Bone marrow (tissue), 2 donors: ENCODE data around the gene GNMT.
A peak's percentile ranks its signal among the peaks of the same experiment; 100 is the strongest.
"Not testable (repeated sequence)": the region's sequence is repeated elsewhere in the genome, so short reads cannot be mapped to it uniquely, and the experiment has no call there.

Experiments used
- DNase-seq, 2 donors: peaks; one replicate each; lab custom pipeline; 2025; lab: John Stamatoyannopoulos, UW

GNMT gene

DNA sequence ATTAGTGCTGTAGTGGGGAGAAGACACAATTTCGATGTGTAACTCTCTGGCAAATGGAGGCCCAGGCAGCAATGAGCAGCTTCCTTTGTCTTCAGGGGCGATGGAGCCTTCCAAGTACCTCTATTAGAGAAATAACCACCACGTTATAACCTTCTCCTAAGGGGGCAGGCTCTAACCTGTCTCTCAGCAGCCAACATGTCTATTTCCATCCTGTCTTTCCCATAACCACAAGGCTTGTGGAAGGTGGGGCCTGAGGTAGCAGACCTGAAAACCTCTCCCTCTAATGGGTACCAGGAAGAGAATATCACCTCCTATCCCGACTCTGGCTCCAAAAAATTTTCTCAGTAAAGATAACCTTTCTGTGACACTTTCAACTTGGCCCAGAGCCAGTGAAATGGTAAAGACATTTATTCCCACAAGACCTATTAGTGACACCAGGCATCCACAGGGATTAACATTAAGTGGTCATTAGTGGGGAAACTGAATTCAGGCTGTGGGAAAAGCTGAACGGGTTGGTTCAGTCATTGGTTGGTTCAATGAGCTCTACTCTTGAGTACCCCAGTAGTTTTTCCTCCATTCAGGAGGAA lies 14.5 kb downstream of the GNMT start:
- no peak for DNase-seq

DNA sequence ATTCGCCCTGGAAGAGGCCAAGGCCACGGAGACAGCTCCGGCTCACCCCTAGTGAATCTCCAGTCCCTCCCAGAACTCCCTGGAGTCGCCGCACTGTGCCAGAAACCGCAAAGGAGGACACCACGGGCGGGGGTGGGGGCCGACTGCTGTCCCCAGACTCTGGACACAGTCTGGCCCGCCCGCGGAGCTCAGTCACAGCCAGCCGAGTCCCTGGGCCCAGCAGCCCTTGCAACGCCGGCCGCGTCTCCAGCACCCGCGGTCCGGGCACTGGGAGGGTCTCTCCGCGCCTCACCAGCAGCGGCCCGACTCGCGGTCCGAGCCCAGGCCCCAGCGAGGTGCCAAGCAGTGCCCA lies 17.9 kb downstream of the GNMT start:
- no peak for DNase-seq

DNA sequence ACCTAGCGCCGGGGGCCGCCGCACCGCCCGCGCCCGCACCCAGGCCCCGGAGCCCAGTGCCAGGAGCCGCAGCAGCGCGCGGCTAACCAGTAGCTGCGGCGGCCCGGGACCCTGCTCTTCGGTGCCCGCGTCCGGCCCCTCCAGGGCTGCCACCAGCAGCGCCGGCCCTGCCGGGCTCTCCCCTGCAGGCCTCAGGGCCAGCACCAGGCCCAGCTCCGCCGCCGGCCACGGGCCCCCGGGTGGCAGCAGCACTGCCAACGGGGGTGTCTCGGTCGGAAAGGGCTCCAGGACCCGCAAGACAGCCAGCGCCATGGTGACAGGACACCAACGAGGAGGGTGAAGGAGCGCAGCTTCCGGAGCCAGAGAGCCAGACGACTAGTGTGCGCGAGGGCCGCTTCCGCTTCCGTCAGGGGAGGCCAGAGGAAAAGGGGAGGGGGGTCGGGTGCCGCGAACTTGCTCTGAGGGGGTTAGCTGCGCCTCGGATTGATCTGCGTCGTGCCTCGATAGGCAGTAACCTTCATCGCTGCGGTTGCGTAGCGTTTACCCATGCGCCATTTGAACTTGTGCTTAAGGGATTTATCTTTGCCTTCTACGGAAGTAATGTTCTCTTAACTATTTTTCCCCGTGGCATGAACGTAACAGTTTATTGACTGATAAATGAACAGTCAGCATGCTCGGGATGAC lies 18.4 kb downstream of the GNMT start, which contains the start of gene PEX6:
TSS of gene PEX6 (minus strand) at position 343 of the 684 bp plus-strand sequence. CDS start at position 312, 31 bp downstream.
- peak; percentile 66 to 82 for DNase-seq

DNA sequence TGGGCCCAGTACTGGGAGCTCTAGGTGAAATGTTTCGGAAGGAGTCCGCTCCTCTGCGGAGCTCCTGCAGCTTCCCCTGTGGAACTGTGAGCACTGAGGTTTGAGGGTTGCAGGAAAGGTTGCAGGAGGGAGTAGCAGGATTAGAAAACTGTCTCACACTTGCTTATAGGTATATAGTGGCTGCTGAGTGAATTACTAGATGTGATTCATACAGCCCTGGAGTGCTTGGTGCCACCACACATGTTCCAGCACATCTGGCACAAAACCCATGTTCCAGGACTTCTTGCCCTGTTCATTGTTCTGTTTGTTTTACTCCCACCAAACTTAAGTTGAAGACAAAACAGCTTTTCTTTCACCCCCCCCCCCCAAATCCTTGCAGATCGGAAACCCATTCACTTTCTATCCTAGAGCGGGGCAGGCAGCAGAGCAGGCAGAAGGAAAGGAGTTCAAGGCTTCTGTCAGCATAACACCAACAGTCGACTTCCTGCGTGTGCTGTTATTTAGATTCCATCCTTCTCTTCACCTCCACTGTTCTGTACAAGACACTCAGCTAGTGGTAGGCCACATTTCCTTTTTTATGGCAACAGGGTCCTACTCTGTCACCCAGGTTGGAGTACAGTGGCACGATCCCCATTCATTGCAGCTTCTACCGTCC lies 19.1 kb downstream of the GNMT start:
- peak in 1 of 2 donors; percentile 26 for DNase-seq

DNA sequence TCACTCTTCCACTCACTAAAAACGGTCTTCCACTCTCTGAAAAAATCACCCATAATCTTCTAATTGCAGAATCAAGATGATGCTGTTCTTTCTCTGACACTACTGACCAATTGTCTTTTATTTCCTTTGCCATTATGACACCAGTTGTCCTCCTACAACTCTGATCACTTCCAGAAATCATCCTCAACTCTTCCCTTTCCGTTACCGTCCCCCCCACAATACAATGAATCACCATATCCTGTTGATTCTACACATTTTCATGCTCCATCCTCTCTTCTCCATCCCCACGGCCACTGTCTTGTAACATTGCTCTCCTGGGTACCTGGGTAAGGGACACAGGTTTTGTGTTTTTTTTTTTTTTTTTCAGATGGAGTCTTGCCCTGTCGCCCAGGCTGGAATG lies 21.3 kb downstream of the GNMT start:
- no peak for DNase-seq

DNA sequence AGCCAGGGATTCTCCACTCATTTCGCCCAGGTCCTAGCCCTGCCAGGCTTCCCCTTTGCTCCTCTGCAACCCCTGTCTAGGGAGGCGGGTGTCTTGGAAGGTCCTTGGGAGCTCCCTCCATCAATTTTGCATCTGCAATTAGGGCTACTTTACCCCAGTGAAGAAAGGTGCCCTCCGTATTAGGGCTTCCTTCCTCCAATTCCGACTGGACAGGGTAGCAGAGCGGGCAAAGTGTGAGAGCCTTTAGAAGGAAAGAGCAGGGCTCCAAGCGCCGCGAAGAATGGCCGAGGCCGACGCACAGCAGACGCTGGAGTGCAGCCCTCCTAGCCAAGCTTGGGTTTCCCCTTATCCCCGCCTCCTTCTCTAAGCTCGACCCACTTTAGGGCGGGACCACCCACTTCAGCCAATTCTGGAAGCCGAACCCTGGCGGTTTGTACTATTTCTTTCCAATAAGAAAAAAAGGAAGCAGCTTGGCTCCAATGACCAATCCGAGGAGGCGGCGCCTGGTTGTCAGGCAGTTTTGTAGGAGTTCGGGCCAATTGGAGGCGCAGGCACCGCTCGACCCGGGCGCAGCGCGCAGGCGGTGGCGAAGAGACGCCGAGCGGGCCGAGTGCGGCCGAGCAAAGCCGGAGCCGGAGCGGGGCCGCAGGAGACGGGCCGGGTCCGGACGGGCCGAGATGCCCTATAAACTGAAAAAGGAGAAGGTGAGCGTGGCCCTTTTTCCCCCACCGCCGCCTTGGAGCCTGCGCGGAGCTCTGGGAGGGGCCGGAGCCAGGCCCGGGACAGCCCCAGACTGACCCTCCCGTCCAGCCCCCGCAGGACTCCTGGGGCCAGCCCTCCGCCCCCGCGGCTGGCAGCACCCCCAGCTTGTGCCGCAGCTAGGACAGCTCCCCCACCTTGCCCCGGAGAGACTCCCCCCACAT lies 23.7 kb downstream of the GNMT start, which contains the start of gene PPP2R5D:
TSS of gene PPP2R5D (plus strand) at position 570 of the 923 bp plus-strand sequence. CDS start at position 678, 108 bp downstream.
- peak; percentile 75 to 99 for DNase-seq

DNA sequence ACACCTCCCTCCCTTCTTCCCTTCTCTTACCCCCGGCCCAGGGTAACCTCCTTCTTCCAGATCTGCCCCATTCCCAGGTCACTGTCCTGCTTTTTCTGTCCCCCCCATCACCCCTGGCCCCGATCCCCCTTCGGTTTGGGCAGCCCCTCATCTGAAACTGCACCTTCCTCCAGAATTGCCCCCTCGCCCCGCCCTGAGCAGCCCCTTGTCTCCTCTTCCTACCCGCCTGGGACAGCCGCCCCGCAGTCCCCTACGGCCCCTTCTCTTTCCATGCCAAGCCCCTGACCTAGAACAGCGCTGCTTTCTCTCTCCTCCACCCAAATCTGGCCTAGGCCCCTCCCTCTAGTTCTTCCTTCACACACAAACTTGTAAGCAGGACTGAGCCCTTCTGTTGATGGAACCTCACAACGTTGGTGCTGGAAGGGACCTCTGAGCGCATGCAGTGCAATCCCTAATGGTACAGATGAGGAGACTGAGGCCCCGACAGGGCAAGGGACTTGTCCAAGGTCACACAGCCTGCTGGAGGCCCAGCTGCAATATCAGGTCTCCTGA lies 24.4 kb downstream of the GNMT start:
- DNase-seq, result no peak

DNA sequence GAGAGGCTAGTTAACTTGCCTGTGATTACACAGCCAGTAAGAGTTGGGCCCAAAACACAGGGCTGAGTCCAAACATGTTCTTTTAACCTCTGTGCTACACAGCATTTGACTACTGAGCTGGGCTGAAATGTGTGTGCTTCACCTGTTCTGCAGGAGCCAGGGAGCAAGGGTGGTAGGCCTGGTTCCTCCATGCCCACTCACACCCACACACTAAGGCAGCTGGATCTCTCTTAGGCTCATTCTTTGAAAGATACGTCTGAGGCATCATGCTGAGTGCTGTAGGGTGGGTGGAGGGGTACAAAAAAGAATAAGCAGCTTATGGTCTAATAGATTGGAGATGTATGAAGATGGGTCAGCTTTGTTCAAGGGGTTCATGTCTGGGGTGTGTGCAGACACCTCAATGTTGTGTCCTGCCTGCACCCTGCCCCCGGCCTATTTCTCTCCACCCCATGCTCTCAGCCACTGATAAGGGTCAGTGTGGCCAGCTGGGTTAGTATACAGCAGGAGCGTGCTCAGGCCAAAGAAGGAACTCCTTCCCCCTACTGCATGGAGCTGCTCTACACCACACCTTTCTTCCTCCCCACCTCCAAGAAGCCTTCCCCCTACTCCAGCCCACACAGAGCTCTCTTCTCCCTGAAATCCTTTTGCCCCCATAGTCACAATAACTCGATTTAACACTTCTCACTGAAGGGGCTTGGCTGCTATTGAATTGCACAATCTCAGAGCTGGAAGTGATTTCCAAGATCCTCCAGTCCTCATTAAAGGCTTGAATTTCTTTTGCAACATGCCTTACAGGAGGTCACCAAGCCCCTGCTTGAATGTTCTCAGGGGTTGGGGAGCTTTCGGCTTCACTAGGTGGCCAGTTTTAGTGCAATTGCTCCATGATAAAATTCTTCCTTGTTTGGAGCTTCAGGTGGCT lies 27.2 kb downstream of the GNMT start:
- DNase-seq, result no peak

DNA sequence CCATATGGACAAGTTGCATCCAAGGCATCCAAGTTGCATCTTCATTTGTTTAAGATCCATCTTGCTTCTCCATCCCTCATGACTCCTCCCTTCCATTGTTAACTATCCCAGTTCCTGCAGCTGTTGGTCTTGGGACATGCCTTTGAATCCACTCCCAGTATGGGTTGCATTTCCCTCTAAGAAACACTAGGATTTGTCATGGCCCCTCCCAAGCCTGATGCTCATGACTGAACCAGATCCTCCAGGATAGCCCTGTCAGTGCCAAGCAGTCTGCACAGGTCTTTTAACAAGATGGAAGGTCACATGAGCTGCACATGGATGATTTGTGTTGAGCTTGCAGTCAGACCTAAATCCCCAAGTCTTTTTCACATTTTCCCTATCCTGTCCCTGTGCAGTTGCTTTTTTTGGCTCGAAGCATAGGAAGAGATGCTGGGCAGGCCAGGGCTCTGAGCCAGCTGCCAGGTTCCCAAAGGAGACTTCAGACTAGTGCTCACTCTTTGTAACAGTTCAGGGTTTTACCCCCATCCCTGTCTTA lies 28.0 kb downstream of the GNMT start:
- DNase-seq, result no peak

DNA sequence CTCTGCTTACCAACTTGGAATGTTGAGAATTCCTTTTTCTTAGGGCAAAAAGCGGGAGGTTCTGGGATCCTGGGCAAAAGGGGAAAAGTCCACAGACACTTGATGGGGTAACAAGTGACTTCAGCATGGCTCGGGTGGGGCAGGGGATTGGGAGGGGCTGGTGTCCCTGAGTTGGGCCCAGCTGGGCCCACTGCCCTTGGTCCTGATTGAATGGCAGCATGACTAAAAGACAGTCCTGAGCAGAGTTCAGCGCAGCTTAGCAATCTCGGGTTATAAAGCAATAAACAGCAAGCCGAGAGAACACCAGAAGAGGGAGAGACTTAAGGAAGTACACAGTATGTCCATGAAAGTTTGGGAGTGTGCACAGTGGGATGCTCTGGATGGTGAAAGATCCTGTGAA lies 29.4 kb downstream of the GNMT start:
- no peak for DNase-seq

DNA sequence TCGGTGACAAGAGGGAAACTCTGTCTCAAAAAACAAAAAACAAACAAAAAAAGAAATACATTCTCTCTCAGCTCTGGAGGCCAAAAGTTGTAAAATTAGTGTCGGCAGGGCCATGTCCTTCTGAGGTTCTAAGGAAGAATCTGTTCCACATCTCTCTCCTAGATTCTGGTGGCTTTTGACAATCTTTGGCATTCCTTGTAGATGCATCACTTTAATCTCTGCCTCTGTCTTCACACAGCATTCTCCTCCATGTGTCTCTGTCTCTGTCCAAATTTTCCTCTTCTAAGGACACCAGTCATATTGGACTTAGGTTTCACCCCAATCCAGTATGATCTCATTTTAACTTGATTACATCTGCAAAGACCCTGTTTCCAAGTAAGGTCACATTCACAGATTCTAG lies 32.9 kb downstream of the GNMT start:
- DNase-seq, result no peak

DNA sequence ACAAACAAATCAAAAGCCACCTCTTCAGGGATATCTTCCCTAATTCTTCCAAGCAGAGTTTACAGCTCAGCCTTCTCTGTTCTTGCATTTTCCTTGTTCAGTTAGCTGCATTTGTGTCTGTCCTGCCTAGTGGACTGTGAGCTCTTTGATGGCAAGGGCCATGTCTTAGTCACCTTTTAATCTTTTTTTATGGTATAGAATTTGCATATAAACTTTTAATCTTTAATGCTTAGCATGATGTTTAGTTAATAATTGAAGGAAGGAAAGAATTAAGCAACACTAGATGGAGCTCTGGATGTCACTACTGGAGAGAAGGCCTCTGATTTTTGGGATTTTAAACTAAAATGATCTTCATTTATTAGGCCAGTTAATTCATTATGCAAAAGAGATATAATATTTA lies 36.0 kb downstream of the GNMT start:
- DNase-seq, result no peak

DNA sequence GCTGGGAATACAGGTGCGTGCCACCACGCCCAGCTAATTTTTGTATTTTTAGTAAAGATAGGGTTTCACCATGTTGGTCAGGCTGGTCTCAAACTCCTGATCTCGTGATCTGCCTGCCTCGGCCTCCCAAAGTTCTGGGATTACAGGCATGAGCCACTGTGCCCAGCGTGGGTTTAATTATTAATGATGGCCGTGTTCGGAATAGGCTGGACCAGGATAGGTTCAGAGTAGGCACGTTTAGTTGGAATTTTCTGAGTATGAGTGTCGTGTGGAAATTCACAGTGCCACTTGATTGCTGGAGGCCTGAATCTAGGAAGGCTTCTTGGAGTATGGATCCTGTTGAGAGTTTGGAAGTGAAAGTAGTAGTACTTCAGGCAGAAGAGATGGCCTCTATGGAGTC lies 37.7 kb downstream of the GNMT start:
- not testable (repeated sequence) for DNase-seq

DNA sequence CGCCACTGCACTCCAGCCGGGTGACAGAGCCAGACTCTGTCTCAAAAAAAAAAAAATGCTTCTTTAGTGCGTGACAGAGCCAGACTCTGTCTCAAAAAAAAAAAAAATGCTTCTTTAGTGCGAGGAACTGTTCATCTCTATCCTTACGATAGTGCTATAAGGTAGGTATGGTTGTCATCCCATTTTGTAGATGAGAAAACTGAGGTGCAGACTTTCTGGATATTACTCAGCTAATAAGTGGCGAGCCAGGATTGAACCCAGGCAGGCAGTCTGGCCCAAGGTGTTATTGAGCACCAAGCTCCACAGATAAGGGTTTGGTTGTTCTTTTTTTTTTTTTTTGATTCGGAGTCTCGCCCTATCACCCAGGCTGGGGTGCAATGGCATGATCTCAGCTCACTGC lies 41.3 kb downstream of the GNMT start:
- DNase-seq, result no peak

DNA sequence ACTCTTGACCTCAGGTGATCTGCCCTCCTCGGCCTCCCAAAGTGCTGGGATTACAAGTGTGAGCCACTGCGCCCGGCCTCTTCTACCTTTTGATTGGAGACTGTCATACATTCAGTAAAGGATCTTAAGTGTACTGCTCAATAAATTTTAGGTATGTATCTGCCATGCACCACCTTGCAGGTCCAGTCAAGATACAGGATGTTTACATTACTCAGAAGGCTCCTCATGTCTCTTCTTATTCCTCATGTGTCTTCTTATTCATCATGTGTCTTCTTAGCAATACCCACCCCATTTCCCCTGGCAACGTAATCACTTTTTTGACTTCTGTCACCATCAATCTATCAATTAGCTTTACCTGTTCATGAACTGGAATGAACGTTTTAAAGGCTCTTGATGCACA lies 45.3 kb downstream of the GNMT start:
- no peak for DNase-seq

DNA sequence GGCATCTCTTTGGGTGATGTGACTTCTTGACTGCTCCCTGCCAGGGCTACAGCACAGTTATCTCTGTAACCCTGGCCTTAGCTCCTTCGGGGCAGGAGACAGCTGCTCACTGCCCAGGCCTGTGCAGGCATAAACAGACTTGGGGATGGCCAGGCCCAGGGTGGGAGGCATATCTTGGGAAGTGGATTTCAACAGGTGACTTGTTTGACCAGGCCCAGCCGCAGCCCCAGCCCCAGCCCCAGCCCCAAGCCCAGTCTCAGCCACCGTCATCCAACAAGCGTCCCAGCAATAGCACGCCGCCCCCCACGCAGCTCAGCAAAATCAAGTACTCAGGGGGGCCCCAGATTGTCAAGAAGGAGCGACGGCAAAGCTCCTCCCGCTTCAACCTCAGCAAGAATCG lies 45.7 kb downstream of the GNMT start:
- DNase-seq, result no peak

DNA sequence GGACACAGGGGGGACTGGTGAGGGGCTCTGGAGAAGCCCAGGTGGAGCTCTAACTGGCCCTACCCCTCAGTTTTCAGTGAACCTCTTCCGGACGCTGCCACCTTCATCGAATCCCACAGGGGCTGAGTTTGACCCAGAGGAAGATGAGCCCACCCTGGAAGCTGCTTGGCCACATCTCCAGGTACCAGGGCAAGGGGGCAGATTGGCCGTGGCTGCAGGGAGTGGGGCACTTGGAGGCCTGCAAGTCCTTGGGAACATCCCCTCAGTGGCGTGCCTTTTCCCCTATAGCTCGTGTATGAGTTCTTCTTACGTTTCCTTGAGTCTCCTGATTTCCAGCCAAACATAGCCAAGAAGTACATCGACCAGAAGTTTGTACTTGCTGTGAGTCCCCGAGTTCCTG lies 46.6 kb downstream of the GNMT start:
- no peak for DNase-seq

DNA sequence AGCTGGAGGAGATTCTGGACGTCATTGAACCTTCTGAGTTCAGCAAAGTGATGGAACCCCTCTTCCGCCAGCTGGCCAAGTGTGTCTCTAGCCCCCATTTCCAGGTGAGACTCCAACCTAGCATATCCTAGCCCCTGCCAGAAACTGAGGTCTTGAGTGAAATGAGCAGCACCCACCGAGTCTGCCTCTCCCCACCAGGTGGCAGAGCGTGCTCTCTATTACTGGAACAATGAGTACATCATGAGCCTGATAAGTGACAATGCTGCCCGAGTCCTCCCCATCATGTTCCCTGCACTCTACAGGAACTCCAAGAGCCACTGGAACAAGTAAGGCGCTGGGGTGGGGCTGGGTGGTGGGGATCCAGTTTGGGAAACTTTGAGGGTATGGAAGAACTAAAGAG lies 48.6 kb downstream of the GNMT start:
- no peak for DNase-seq

DNA sequence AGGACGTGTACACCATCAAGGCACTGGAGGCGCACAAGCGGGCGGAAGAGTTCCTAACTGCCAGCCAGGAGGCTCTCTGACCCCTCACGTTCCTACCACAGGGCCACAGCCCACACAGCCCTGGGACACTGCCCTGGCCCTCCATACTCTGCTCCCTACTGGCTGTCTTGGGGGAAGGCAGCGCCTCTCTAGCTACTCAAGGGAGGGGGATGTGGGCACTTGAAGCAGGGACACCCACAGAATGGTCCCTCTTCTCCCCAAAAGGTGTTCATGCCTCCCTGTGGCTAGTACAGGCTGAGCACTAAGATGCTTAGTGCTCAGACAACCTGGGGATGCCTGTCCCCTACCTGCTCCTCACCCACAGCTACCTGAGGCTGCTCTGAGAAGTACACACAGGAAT lies 50.7 kb downstream of the GNMT start:
- no peak for DNase-seq

DNA sequence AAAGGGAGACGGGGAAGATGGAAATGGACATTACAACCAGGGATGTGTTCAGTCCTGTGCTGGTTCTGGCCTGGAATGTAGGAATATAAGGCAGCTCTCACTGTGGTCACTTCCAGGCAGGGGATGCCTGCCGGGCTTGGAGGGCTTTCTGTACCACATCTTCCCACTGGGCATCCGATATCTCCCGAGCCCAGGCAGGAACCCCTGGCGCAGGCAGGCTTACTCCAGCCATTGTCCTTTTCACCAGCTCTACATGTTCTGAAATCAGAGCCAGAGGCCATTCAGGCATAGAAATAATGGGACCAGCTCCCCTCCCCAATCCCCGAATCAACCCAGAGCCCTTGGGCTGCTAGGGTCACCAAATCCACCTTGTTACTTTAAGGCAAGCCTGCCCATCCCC lies 51.8 kb downstream of the GNMT start:
- DNase-seq, result no peak
